ENCODE data around the gene ATG3. TPM values are rescaled to one million over a fixed set of nuclear protein-coding genes. Genes with fewer than 3 reads are reported as not detected.

Gene ATG3
- total and polyA plus RNA-seq, 2 experiments from 2014 or later = 68.1 to 93.9 TPM

DNA sequence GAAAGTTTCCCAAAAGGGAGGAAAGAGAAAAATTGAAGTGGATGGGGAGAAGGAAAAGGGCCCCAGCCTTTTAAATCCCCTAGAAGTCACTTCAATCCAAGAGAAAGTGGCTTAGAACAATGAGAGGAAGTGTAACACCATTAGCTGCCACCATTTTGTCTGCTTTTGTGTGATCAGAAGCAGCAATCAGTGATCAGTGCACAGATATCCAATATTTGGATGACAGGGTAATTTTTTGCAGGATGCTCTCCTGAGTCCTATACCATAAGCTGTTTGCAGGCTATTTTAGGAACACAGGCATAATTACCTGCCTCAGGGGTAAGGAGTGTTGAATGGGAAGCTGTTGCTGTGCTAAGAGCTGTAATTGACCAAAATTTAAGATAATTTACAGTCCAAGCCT lies 31.5 kb upstream of the ATG3 start:
- TF ChIP-seq JUNB (IDR thresholded peaks at IDR 0.05; ENCODE audit: unreplicated experiment) (no peak), EZH2phosphoT487 (IDR thresholded peaks at IDR 0.05; ENCODE audit: unreplicated experiment) (no peak), POLR2AphosphoS5 (IDR thresholded peaks at IDR 0.05; ENCODE audit: low read depth) (no peak), CREB1 (CRISPR knock-in tag; IDR thresholded peaks at IDR 0.05; ENCODE audit: low read depth) (no peak)
- TF ChIP-seq, protein P1, sequence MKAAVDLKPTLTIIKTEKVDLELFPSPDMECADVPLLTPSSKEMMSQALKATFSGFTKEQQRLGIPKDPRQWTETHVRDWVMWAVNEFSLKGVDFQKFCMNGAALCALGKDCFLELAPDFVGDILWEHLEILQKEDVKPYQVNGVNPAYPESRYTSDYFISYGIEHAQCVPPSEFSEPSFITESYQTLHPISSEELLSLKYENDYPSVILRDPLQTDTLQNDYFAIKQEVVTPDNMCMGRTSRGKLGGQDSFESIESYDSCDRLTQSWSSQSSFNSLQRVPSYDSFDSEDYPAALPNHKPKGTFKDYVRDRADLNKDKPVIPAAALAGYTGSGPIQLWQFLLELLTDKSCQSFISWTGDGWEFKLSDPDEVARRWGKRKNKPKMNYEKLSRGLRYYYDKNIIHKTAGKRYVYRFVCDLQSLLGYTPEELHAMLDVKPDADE (IDR thresholded peaks at IDR 0.05) = no peak
- TF ChIP-seq, protein P2, sequence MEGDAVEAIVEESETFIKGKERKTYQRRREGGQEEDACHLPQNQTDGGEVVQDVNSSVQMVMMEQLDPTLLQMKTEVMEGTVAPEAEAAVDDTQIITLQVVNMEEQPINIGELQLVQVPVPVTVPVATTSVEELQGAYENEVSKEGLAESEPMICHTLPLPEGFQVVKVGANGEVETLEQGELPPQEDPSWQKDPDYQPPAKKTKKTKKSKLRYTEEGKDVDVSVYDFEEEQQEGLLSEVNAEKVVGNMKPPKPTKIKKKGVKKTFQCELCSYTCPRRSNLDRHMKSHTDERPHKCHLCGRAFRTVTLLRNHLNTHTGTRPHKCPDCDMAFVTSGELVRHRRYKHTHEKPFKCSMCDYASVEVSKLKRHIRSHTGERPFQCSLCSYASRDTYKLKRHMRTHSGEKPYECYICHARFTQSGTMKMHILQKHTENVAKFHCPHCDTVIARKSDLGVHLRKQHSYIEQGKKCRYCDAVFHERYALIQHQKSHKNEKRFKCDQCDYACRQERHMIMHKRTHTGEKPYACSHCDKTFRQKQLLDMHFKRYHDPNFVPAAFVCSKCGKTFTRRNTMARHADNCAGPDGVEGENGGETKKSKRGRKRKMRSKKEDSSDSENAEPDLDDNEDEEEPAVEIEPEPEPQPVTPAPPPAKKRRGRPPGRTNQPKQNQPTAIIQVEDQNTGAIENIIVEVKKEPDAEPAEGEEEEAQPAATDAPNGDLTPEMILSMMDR (conservative IDR thresholded peaks at IDR 0.05; ENCODE audit: low read depth in 2 of 2) = no peak
- H3K36me3 ChIP-seq (ENCODE audit: insufficient read depth) = no peaks in the 10 kb centered on the region
- peak overlapping the region; percentile 10; the same call in 1 of the 2 replicates for H3K4me2 ChIP-seq
- no peak overlapping the region for H3K4me3 ChIP-seq
- H3K27ac ChIP-seq (ENCODE audit: low read depth) = 0 out of 2 replicates have a peak overlapping the region, but pooled peaks have one; percentile 51
- no peaks in the 10 kb centered on the region for H3K9me2 ChIP-seq (ENCODE audit: insufficient read depth)
- H3K27me3 Mint-ChIP-seq (ENCODE audit: insufficient read depth, low read depth, poor library complexity) = no peaks in the 10 kb centered on the region
- H3K27ac Mint-ChIP-seq = peak overlapping the region; percentile 43
- peaks cover 18% of the 10 kb centered on the region for H3K4me1 ChIP-seq (ENCODE audit: insufficient read depth)
- no peaks in the 10 kb centered on the region for H3K79me2 ChIP-seq (replicated peaks; ENCODE audit: insufficient read depth)
- peaks cover 13% of the 10 kb centered on the region for H3K4me1 Mint-ChIP-seq
- H3K9me3 Mint-ChIP-seq = no peaks in the 10 kb centered on the region
- H3K27me3 ChIP-seq (ENCODE audit: insufficient read depth) = no peaks in the 10 kb centered on the region
- no peak overlapping the region for H3K4me3 Mint-ChIP-seq
- H2AFZ ChIP-seq = no peak overlapping the region
- DNase-seq (ENCODE audit: low spot score) (no peak), ATAC-seq (no peak)
- H4K20me1 ChIP-seq (replicated peaks; ENCODE audit: insufficient read depth) = no peaks in the 10 kb centered on the region
- no peaks in the 10 kb centered on the region for H3F3A ChIP-seq (replicated peaks; ENCODE audit: low read depth)
- H3K36me3 Mint-ChIP-seq (ENCODE audit: low read depth) = no peaks in the 10 kb centered on the region

DNA sequence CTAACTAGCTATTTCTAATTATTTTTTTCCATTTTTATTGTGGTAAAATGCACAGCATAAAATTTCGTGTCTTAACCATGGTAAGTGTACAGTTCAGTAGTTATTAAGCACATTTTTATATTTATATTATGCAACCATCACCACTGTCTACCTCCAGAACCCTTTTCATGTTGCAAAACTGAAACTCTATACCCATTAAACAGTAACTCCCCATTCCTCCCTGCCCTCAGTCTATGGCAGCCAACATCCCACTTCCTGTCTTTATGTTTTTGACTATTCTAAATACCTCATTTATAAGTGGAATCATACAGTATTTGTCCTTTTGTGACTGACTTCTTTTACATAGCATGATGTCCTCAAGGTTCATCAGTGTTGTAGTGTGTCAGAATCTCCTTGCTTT lies 25.6 kb upstream of the ATG3 start:
- Mint-ChIP-seq H3K9me3 (no peaks in the 10 kb centered on the region), H3K27ac (no peak overlapping the region), H3K4me1 (peaks cover 9% of the 10 kb centered on the region; the same call in 2 of the 3 replicates), H3K36me3 (ENCODE audit: low read depth) (peaks cover 14% of the 10 kb centered on the region; the same call in 2 of the 3 replicates), H3K4me3 (no peak overlapping the region), H3K27me3 (ENCODE audit: insufficient read depth, low read depth, poor library complexity) (no peaks in the 10 kb centered on the region)
- Histone ChIP-seq H3K4me1 (ENCODE audit: insufficient read depth) (peaks cover 13% of the 10 kb centered on the region), H3K79me2 (replicated peaks; ENCODE audit: insufficient read depth) (no peaks in the 10 kb centered on the region), H3K36me3 (ENCODE audit: insufficient read depth) (no peaks in the 10 kb centered on the region), H3K9me2 (ENCODE audit: insufficient read depth) (no peaks in the 10 kb centered on the region), H3K27me3 (ENCODE audit: insufficient read depth) (no peaks in the 10 kb centered on the region), H3K27ac (ENCODE audit: low read depth) (no peak overlapping the region), H3K4me2 (no peak overlapping the region), H3K4me3 (no peak overlapping the region), H3F3A (replicated peaks; ENCODE audit: low read depth) (no peaks in the 10 kb centered on the region), H2AFZ (no peak overlapping the region), H4K20me1 (replicated peaks; ENCODE audit: insufficient read depth) (no peaks in the 10 kb centered on the region)
- TF ChIP-seq ZNF114 (CRISPR knock-in tag; IDR thresholded peaks at IDR 0.05) (no peak), NANOG (IDR thresholded peaks at IDR 0.05; ENCODE audit: borderline replicate concordance) (no peak), EZH2phosphoT487 (IDR thresholded peaks at IDR 0.05; ENCODE audit: unreplicated experiment) (no peak), EZH2 (IDR thresholded peaks at IDR 0.05; ENCODE audit: low read depth, unreplicated experiment) (no peak)
- TF ChIP-seq, protein P3, sequence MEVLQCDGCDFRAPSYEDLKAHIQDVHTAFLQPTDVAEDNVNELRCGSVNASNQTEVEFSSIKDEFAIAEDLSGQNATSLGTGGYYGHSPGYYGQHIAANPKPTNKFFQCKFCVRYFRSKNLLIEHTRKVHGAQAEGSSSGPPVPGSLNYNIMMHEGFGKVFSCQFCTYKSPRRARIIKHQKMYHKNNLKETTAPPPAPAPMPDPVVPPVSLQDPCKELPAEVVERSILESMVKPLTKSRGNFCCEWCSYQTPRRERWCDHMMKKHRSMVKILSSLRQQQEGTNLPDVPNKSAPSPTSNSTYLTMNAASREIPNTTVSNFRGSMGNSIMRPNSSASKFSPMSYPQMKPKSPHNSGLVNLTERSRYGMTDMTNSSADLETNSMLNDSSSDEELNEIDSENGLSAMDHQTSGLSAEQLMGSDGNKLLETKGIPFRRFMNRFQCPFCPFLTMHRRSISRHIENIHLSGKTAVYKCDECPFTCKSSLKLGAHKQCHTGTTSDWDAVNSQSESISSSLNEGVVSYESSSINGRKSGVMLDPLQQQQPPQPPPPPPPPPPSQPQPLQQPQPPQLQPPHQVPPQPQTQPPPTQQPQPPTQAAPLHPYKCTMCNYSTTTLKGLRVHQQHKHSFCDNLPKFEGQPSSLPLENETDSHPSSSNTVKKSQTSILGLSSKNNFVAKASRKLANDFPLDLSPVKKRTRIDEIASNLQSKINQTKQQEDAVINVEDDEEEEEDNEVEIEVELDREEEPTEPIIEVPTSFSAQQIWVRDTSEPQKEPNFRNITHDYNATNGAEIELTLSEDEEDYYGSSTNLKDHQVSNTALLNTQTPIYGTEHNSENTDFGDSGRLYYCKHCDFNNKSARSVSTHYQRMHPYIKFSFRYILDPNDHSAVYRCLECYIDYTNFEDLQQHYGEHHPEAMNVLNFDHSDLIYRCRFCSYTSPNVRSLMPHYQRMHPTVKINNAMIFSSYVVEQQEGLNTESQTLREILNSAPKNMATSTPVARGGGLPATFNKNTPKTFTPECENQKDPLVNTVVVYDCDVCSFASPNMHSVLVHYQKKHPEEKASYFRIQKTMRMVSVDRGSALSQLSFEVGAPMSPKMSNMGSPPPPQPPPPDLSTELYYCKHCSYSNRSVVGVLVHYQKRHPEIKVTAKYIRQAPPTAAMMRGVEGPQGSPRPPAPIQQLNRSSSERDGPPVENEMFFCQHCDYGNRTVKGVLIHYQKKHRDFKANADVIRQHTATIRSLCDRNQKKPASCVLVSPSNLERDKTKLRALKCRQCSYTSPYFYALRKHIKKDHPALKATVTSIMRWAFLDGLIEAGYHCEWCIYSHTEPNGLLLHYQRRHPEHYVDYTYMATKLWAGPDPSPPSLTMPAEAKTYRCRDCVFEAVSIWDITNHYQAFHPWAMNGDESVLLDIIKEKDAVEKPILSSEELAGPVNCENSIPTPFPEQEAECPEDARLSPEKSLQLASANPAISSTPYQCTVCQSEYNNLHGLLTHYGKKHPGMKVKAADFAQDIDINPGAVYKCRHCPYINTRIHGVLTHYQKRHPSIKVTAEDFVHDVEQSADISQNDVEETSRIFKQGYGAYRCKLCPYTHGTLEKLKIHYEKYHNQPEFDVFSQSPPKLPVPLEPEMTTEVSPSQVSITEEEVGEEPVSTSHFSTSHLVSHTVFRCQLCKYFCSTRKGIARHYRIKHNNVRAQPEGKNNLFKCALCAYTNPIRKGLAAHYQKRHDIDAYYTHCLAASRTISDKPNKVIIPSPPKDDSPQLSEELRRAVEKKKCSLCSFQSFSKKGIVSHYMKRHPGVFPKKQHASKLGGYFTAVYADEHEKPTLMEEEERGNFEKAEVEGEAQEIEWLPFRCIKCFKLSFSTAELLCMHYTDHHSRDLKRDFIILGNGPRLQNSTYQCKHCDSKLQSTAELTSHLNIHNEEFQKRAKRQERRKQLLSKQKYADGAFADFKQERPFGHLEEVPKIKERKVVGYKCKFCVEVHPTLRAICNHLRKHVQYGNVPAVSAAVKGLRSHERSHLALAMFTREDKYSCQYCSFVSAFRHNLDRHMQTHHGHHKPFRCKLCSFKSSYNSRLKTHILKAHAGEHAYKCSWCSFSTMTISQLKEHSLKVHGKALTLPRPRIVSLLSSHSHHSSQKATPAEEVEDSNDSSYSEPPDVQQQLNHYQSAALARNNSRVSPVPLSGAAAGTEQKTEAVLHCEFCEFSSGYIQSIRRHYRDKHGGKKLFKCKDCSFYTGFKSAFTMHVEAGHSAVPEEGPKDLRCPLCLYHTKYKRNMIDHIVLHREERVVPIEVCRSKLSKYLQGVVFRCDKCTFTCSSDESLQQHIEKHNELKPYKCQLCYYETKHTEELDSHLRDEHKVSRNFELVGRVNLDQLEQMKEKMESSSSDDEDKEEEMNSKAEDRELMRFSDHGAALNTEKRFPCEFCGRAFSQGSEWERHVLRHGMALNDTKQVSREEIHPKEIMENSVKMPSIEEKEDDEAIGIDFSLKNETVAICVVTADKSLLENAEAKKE (CRISPR knock-in tag; IDR thresholded peaks at IDR 0.05) = no peak
- DNase-seq (ENCODE audit: low spot score) = no peak
- no peak for ATAC-seq

All from GM23338 (cell line).